NCI-H345 treated with DMSO at 0.1 percent for 48 hours (cell line): Measurements from ENCODE around the gene PNMA6E.

ENCODE experiments used
- DNase-seq: peaks from one replicate; lab custom pipeline; 2025; ENCODE audit not compliant: unreplicated experiment; lab: John Stamatoyannopoulos, UW

The PNMA6E gene

DNA sequence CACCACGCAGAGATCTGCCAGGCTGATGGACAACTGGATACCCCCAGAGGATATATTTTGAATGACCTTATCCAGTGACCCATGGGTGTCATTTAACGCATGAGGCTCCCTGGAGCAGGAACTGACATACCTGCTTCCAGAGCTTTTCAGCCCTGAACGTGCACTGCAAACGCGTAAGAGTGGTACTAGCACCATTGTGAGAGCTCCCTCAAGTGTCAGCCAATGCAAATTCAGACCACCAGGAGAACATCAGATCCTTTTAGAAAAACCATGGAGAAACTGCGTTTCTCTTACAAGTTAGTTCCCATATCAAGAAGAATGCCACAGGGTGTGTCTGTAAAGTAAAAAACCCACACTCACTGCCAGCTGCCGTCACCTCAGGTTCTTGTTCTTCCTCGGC, 37.4 kb upstream of the PNMA6E start:
- DNase-seq, result no peak

DNA sequence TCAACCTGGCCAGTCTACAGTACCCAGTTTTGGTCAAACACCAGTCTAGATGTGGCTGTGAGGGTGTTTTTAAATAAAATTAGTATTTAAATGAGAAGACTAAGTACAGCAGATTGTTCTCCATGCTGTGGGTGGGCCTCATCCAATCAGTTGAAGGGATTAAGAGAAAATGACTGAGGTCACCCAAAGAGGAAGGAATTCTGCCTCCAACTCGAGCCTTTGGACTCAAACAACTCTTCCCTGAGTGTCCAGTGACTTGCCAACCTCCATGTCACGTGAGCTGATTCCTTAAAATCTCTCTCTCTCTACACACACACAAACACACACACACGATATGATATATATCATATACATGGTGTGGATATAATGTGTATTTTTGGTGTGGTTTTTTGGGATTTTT, 34.7 kb upstream of the PNMA6E start:
- no peak for DNase-seq

DNA sequence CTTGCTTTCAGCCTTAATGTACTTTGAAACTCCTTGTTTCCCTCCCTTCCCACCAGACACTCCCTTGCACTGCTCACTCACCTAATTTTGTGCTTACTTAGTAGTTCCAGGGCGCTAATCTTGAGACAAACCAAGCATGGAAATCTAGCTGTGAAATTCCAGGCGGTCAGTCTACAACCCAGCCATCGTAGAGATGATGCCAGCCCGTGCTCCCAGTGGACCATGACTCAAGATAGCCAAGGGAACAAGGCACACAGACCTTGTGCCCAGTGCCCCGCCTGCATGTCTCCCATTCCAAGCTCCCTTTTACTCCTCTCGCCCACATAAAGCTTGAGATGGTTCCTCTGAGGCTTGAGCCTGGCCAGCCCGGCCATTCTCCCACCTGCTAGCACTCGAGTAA, 33.7 kb upstream of the PNMA6E start:
- no peak for DNase-seq

DNA sequence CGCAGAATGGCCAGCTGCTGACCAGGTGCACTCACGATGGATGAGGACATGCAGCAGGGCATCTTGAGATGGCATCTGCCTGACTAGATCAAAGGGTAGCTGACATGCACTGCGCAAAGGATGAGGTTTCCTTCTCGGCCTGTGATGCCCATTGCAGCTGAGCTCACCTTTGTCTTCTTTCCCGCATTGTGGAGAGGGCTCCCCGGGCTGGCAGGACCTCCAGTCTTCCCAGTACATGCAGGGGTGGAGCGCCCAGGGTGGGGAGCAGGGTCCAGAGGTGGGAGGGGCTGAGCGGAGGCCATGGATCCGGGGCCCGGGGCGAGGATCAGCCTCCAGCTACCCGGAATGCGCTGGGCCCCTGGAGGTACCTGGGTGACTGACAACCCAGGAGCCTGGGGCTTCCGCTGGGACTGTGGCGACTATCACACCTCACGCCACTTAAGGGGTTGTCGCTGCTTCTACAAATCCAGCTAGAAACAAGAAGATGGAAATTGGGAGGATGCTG, 32.7 kb upstream of the PNMA6E start:
- DNase-seq, result no peak

DNA sequence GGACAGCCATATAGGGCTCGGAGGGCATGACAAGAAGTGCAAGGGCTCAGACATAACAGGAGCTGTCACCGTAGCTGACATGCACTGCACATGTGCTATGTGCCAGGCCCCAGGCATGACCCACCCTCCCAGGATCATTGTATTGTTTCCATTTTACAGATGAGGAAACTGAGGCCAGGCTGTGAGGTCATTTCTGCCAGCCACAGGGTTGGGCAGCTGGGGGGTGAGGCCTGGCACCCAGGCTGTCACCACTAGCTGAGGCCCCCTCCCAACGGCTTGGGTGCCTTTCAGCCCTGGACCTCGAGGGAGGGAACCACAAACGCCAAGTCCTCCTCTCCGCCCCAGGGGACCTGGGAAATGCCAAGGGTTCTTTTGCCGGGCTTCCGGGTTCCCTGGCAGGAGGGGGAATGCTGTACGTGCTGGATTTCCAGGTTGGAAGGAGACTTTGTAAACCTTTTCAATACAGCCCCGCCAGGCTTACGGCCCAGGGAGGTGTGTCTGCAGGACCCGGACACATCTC, 32.1 kb upstream of the PNMA6E start:
- no peak for DNase-seq

DNA sequence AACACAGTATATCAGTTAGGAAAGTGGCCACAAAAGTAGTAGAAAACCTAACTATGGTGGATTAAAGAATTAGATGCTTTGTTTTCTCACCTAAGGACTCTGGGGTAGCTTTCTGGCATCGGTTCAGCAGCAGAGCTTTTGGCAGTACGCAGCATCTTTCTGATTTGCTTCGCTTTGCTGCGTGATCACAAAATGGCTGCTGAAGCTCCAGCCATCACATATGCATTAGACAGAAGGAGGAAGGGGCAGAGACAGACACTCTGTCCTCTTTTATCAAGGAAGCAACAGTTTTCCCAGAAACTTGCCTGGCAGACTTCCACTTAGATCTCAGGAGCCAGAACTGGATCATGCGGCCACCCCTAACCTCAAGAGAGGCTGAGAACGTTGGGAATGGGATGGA, 29.6 kb upstream of the PNMA6E start:
- no peak for DNase-seq

DNA sequence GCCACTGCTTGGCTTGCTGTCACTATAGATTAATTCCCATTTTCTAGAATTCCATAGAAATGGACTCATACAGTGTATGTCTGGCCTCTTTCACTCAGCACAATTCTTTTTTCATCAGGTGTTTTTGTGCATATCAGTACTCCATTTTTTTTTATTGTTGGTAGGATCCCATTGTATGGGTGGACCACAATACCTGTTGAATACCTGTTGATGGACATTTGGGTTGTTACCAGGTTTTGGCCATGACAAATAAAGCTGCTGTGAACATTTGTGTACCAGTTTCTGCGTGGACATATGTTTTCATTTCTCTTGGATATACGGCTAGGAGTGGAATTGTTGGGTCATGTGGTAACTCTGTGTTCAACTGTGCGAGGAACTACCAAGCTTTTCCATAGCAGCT, 25.1 kb upstream of the PNMA6E start:
- DNase-seq, result no peak

DNA sequence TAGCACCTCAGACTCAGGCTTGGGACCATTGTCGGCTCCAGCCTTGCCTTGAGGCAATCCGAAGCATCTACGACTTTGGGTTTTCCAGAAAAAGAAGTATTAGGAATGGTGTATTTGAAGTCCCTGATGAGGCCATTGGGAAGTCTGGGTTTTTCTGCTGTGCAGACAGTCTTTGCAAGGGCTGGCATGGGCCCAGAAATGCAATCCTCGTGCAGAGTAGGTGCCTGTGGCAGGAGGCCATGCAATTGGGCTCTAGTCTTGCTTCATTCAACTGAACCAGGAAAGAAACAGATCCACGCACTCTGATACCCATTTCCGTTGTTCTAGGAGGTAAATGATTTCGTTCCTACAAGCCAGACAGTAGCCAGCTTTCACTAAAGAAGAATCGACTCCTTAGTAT, 22.5 kb upstream of the PNMA6E start:
- DNase-seq, result no peak

DNA sequence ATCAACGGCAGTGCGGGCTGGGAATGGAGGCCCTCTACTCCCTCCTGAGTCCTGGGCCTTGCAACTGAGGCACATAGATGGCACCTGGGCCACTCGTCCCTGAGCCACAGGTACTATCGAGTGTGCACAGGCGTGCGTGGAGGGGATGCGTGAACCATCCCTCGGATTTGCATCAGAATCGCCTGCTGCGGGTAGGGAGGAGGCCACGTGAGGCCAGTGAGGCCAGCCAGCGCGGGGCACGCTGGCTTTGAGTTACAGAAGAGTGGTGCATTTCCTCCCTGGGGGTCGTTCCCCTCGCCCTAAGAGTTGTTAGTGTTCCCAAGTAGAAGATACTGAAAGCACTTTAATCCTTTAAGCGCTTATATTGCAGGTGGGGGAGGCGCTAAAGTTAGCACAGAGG, 20.7 kb upstream of the PNMA6E start:
- DNase-seq, result no peak

DNA sequence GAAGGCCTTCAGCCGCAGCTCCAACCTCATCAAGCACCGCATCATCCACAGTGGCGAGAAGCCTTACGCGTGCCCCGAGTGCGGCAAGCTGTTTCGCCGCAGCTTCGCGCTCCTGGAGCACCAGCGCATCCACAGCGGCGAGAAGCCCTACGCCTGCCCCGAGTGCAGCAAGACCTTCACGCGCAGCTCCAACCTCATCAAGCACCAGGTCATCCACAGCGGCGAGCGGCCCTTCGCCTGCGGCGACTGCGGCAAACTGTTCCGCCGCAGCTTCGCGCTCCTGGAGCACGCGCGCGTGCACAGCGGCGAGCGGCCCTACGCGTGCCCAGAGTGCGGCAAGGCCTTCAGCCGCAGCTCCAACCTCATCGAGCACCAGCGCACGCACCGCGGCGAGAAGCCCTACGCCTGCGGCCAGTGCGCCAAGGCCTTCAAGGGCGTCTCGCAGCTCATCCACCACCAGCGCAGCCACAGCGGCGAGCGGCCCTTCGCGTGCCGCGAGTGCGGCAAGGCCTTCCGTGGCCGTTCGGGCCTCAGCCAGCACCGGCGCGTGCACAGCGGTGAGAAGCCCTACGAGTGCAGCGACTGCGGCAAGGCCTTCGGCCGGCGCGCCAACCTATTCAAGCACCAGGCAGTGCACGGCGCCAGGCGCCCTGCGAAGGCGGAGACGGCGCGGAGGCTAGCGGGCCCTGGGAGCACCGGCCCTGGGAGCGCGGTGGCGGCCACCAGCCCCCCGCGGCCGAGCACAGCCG, 19.9 kb upstream of the PNMA6E start:
- DNase-seq, result no peak

DNA sequence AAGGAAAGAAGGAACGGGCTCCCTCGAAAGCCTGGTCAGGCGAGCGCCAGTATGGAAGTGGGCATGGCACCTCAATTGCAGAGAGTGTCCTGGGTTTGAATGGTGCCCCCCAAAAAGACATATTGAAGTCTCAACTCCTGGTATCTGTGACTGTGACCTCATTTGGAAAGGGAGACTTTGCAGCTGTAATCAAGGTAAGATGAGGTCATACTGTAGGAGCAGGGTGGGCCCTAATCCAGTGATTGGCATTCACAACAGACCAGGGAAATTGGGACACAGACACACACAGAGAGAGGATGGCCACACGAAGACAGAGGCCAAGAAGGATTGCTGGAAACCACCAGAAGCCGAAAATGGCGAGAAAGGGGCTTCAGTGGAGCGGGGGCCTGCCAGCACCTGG, 16.5 kb upstream of the PNMA6E start:
- no peak for DNase-seq

DNA sequence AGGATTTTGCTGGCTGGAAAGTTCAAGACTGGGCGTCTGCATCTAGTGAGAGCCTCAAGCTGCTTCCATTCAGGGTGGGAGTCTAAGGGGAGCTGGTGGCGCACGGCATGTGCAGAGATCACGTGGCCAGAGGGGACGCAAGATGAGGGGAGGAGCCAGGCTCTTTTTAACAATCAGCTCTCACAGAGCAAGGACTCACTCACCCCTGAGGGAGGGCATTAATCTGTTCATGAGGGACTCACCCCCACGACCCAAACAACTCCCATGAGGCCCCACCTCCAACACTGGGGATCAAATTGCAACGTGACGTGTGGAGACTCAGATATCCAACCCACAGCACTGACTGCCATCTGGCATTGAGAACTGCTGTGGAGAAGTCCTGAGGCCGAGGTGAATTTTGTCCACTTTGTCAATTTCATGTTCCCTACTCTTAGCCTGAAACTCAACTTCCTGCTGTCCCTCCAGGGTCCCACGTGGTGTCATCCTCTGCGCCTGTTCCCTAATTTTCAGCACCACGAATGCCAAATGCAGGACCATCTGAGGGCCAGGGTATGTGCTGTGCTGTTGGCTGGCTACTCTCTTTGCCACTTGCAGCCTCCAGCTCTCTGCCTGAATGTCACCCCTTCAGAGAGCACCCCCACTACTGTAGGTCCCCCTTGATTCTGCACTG, 15.8 kb upstream of the PNMA6E start:
- DNase-seq, result no peak

DNA sequence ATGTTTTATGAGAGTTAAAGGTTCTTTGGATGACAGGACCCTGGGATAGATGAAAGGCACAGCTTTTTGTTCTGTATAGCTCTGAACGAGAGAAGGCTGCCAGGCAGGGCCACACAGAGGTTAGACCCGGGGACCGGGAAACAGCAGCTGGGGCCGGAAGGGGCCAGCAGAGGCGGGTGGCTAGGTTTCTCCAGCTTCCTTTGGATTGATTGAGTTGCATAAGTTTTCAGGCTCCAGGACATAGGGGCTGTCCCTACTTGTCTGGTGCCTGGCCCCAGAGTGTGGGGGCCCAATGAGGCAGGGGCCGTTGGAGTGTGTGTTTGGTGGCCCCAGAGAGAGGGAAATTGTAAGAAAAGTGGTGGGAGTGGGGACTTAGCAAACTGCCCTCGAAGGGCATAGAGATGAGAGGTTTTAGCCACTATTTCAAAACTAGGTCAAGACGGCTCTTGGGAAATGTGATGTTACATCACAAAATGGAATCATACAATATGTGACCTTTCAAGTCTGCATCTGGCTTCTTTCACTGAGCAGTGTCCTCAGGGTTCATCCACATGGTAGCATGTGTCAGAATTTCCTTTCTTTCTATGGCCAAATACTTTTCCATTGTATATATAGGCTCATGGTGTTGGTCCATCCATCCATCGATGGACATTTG, 13.8 kb upstream of the PNMA6E start:
- DNase-seq, result no peak

DNA sequence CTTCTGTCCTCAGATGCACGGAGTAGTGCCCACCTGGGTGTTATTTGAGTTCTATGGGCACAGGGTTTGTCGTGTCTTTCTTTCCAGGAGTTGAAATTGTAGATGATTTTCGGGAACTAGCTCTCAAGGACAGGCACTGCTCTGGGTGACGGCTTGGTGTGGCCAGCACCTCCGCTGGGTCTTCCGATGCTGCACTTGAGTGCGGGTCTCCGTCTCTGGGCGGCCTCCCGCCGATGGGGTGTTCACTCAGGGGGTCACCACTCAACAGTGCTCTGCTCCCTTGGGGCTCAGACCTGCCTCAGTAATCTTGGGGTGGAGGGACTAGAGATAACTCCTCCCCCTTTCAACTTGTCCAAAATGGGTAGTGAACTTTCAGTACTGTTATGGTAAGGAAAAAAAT, 12.6 kb upstream of the PNMA6E start:
- no peak for DNase-seq

DNA sequence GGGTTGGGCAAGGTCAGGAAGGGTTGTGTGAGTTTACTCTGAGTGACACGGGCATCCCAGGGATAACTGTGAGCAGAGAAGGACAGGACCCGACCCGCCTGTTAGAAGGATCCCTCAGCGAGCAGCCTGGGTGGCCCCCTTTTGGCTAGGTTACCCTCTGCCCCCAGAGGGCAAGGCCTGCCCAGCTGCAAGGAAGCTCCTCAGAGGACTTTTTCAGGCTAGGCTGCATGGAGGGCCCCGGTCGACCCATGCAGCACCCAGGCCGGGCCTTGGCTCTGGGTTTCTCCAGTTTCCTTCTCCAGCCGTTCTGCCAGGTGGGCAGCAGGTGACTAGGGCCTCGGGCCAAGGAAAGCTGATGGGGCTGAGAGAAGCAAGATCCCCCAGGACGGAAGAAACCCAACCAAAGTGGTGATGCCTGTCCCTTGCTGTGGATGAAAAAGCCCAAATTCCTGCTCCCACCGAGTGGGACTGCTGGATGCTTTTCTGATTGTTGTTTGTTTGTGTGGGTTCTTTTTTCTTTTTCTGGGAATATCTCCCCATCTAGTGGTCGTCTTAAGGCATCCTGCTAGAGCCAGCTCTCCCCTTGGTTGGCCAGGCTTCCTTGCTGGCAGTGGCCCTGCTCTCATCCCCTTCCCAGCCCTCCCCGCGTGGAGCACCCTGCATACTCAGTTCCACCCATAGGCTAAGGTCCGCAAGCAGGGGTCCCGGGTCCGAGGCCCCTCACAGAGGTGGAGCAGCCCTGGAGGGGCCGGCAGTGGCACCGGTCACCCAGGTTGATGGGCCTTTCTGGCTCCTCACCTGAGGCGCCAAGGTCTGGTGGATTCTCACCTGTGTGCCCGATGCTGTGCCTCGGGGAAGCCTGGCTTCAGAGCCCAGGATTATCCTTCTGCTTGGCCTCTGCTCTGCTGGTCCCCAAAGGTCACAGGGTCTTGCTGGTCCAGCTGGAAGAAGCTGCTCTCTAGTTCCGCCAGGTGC, 11.9 kb upstream of the PNMA6E start:
- no peak for DNase-seq

DNA sequence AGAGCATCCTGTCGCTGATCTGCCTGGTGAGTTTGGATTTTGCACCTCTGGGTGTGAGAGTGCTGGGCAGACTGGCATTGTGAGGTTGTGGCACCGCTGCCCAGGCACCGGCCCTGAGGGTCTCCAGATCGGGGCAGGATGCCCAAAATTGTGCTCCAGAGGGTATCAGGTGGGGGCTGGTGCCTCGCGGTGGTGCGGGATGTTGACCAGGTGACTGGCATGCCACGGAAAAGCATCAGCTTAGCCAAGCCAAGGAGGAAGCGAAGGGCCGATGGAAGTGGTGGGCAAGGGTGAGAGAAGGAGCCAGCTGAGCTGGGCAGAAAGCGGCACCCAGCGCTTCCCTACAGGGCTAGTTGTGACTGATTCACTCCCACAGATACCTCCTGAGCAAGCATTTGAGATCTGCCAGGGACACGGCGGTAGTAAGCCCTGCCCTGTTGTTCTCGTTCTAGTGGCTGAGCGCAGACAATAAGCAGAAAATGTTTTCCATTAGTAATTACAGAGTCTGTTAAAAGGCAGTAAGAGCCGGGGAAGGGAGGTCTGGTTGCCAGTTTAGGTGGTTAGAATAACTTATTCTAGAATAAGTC, 10.9 kb upstream of the PNMA6E start:
- DNase-seq, result peak; percentile 11

DNA sequence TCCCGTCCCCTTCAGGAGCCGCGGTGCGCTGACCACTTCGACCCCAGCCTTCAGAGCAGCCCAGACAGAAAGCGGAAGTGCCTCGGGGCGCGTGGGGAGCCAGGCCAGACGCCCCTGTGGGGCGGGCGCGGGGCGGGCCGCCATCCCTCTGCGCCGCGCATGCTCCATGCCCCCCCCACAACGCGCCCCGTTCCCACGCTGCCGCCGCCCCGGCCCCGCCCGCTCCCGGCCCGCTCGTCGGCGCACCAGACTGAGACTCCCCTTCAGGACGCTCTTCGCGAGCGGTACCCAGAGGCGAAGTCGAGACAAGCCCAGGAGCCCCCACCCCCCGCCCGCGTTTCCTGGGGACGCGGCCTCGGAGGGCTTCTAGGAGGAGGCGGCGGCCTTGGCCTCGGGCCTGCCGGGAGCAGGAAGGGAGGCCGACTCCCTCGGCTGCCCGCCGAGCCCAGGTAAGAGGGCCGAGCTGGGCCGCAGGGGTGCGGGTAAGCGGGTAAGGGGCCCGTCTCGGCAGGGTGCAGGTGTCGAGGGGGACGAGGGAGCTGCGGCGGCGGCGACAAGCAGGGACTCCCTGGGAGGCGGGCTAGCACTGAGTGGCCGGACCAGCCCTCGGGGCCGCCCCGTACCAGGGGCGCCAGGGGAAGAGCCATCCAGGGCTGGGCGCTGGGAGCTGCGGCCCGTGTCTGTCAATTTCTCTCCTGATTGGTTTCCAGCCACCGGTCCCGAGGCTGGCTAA, 10.3 kb upstream of the PNMA6E start, which contains the start of gene ZFP92:
Gene ZFP92 (plus strand): TSS at position 218 of the 733 bp plus-strand sequence. CDS start 6,851 bp downstream, outside the sequence.
- DNase-seq, result no peak

DNA sequence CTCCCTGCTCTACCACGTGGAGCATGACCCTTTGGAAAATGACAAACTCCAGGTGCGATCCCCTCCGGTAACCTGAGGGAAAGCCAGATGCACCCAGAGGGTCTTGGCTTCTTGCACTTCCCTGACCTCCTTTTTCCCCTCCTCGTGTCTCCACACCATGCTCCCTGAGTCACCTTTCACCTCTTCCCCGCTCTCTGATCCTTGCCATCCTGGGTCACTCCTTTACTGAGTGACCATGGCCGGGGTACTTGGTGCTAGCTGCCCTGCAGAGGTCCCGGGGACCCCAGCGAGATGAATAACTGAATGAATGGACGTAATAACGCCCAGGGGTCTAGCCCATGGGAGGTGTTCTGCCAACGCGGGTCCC, 9.7 kb upstream of the PNMA6E start:
- DNase-seq, result no peak

DNA sequence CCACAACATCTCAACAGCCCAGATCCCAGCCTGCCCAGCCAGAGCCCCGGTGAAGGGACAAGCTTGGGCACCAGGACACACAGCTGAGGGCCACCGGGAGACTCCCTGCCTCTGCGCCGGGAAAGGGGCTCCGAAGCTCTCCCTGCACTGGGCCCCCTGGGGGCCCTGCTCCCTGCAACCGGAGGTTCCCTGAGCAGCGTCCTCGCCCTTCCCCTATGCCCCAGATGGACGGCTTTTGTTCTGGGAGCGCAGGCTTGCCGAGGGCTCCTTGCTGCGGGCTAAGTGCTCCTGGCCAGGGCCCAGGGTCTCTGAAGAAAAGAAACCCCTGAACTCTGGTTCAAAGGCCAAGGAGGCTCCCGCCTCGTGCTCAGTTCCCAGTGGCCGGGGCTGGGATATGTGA, 9.2 kb upstream of the PNMA6E start:
- DNase-seq, result no peak
